ENCODE data around the gene ALK. TPM values are rescaled to one million over a fixed set of nuclear protein-coding genes. Genes with fewer than 3 reads are reported as not detected.

Gene ALK
- total RNA-seq, 2 experiments from 2014 or later = not detected

- Mint-ChIP-seq H3K9me3 (no peaks in the 10 kb centered on the region), H3K27me3 (peaks cover 4% of the 10 kb centered on the region), H3K27ac (no peak overlapping the region), H3K36me3 (ENCODE audit: low read depth) (no peaks in the 10 kb centered on the region), H3K4me3 (no peak overlapping the region), H3K4me1 (ENCODE audit: low read depth) (no peaks in the 10 kb centered on the region)
- CTCF ChIA-PET = no interaction called here
- intact Hi-C loops (cut with micrococcal nuclease) = no loop called here
- ATAC-seq (no peak), DNase-seq (no peak)
- POLR2A ChIA-PET = no interaction called here
- no peak for TF ChIP-seq CTCF (IDR thresholded peaks at IDR 0.05)
Measured at GRCh38 chr2:29382486-29382885, 538.9 kb downstream of the ALK start.

- POLR2A ChIA-PET = no interaction called here
- CTCF ChIA-PET = interaction anchor here (1.2 kb wide), 1 partner anchor 45 kb away, joined by 3 read pairs; no protein-coding TSS in a partner anchor
- no peak overlapping the region for H3K4me3 Mint-ChIP-seq
- DNase-seq = no peak
- TF ChIP-seq CTCF (IDR thresholded peaks at IDR 0.05) = no peak
- H3K36me3 Mint-ChIP-seq (ENCODE audit: low read depth) = no peaks in the 10 kb centered on the region
- no peak overlapping the region for H3K27ac Mint-ChIP-seq
- ATAC-seq = no peak
- intact Hi-C loops (cut with micrococcal nuclease) = no loop called here
- no peaks in the 10 kb centered on the region for H3K4me1 Mint-ChIP-seq (ENCODE audit: low read depth)
- H3K27me3 Mint-ChIP-seq = peaks cover 4% of the 10 kb centered on the region
- H3K9me3 Mint-ChIP-seq = no peaks in the 10 kb centered on the region
Measured at GRCh38 chr2:29377788-29378187, 543.6 kb downstream of the ALK start.

GRCh38 chr2:29376541-29376940, 544.8 kb downstream of the ALK start:
- no peaks in the 10 kb centered on the region for H3K9me3 Mint-ChIP-seq
- DNase-seq (no peak), ATAC-seq (no peak)
- H3K27ac Mint-ChIP-seq = no peak overlapping the region
- TF ChIP-seq CTCF (IDR thresholded peaks at IDR 0.05) = no peak
- CTCF ChIA-PET = no interaction called here
- H3K4me3 Mint-ChIP-seq = no peak overlapping the region
- peaks cover 7% of the 10 kb centered on the region for H3K27me3 Mint-ChIP-seq
- intact Hi-C loops (cut with micrococcal nuclease) = no loop called here
- no peaks in the 10 kb centered on the region for H3K4me1 Mint-ChIP-seq (ENCODE audit: low read depth)
- H3K36me3 Mint-ChIP-seq (ENCODE audit: low read depth) = no peaks in the 10 kb centered on the region
- POLR2A ChIA-PET = no interaction called here

- no peaks in the 10 kb centered on the region for H3K36me3 Mint-ChIP-seq (ENCODE audit: low read depth)
- ChIA-PET POLR2A (no interaction called here), CTCF (no interaction called here)
- H3K27me3 Mint-ChIP-seq = peaks cover 7% of the 10 kb centered on the region
- H3K9me3 Mint-ChIP-seq = no peaks in the 10 kb centered on the region
- DNase-seq (no peak), ATAC-seq (no peak)
- no peak overlapping the region for H3K27ac Mint-ChIP-seq
- intact Hi-C loops (cut with micrococcal nuclease) = no loop called here
- no peak overlapping the region for H3K4me3 Mint-ChIP-seq
- no peak for TF ChIP-seq CTCF (IDR thresholded peaks at IDR 0.05)
- H3K4me1 Mint-ChIP-seq (ENCODE audit: low read depth) = no peaks in the 10 kb centered on the region
Measured at GRCh38 chr2:29375843-29376242, 545.5 kb downstream of the ALK start.

GRCh38 chr2:29374823-29375222, 546.6 kb downstream of the ALK start:
- POLR2A ChIA-PET = no interaction called here
- DNase-seq (no peak), ATAC-seq (no peak)
- intact Hi-C loops (cut with micrococcal nuclease) = no loop called here
- H3K4me3 Mint-ChIP-seq = no peak overlapping the region
- peaks cover 3% of the 10 kb centered on the region for H3K27me3 Mint-ChIP-seq
- H3K9me3 Mint-ChIP-seq = no peaks in the 10 kb centered on the region
- H3K27ac Mint-ChIP-seq = no peak overlapping the region
- H3K4me1 Mint-ChIP-seq (ENCODE audit: low read depth) = no peaks in the 10 kb centered on the region
- TF ChIP-seq CTCF (IDR thresholded peaks at IDR 0.05) = no peak
- no peaks in the 10 kb centered on the region for H3K36me3 Mint-ChIP-seq (ENCODE audit: low read depth)
- CTCF ChIA-PET = no interaction called here
